Spinal cord (tissue), 10 donors: Measurements from ENCODE around the gene MEMO1. TPM values are rescaled to one million over a fixed set of nuclear protein-coding genes. Genes with fewer than 3 reads are reported as not detected.

ENCODE experiments used
- DNase-seq, 6 donors: peaks; one replicate each; pipeline versions ENCODE4 v3.0.0 to v3.0.0-alpha.2; 2013 to 2015; ENCODE audit warnings: low spot score in 6 of 6, low read depth in 4 of 6
- H3K27ac ChIP-seq: one replicate; pipeline ENCODE4 v1.5.1; 2013; ENCODE audit warnings: low read depth, low read length, control low read depth
- H3K27me3 ChIP-seq: one replicate; pipeline ENCODE4 v1.6.1; 2013; ENCODE audit warnings: low read length; ENCODE audit not compliant: control insufficient read depth, insufficient read depth
- H3K36me3 ChIP-seq: one replicate; pipeline ENCODE4 v1.6.1; 2013; ENCODE audit warnings: low read length; ENCODE audit not compliant: control insufficient read depth, insufficient read depth
- H3K4me1 ChIP-seq: one replicate; pipeline ENCODE4 v1.6.1; 2013; ENCODE audit warnings: low read length; ENCODE audit not compliant: control insufficient read depth, insufficient read depth
- H3K4me3 ChIP-seq: one replicate; pipeline ENCODE4 v1.5.1; 2013; ENCODE audit warnings: low read depth, low read length, control low read depth
- H3K9me3 ChIP-seq: one replicate; pipeline ENCODE4 v1.6.1; 2013; ENCODE audit warnings: low read length; ENCODE audit not compliant: control insufficient read depth, insufficient read depth
- WGBS: methylation state at CpG from one replicate; pipeline ENCODE4 v1.1.5; 2013; ENCODE audit warnings: missing lambda C conversion rate; ENCODE audit not compliant: insufficient coverage; 5-methylcytosine and 5-hydroxymethylcytosine counted together
- polyA plus RNA-seq, 2 donors: library from polyadenylated mRNA; unstranded; fragments of 120-200 nt; gene quantifications; one replicate each; pipeline ENCODE4 v1.2.1, GENCODE V29; 2013; ENCODE audit not compliant: insufficient read length in 2 of 2
- total RNA-seq, 2 donors: library from RNA; depleted of rRNA in 1 of 2; stranded (reverse); fragments of 120-200 nt in 1 of 2; fragments of >200 nt in 1 of 2; gene quantifications; one replicate each; pipeline versions ENCODE4 v1.2.3 to v1.2.4, GENCODE V29; 2013 to 2014
- donor health status: healthy.

Gene MEMO1
- total and polyA plus RNA-seq, 4 donors = 32.7 to 49.0 (median 45.1) TPM

- H3K27me3 ChIP-seq = no peaks in the 10 kb centered on the region
- H3K36me3 ChIP-seq = no peaks in the 10 kb centered on the region
- DNase-seq = no peak
- no peaks in the 10 kb centered on the region for H3K4me1 ChIP-seq
- 92% methylated on average over 1 of the region's 3 CpGs for WGBS
- no peak overlapping the region for H3K27ac ChIP-seq
- no peaks in the 10 kb centered on the region for H3K9me3 ChIP-seq
- H3K4me3 ChIP-seq = no peak overlapping the region
Measured at GRCh38 chr2:31986906-31987305, 23.9 kb downstream of the MEMO1 start.

- Histone ChIP-seq H3K9me3 (no peaks in the 10 kb centered on the region), H3K4me3 (no peak overlapping the region), H3K4me1 (no peaks in the 10 kb centered on the region), H3K27me3 (no peaks in the 10 kb centered on the region), H3K36me3 (no peaks in the 10 kb centered on the region), H3K27ac (no peak overlapping the region)
- DNase-seq = no peak
- WGBS = 100% methylated on average over 2 of the region's 5 CpGs
Measured at GRCh38 chr2:31983762-31984467, 26.9 kb downstream of the MEMO1 start.

- no peaks in the 10 kb centered on the region for H3K4me1 ChIP-seq
- no peaks in the 10 kb centered on the region for H3K36me3 ChIP-seq
- H3K9me3 ChIP-seq = no peaks in the 10 kb centered on the region
- H3K27ac ChIP-seq = no peak overlapping the region
- 93% methylated on average over 3 of the region's 6 CpGs for WGBS
- H3K4me3 ChIP-seq = no peak overlapping the region
- H3K27me3 ChIP-seq = no peaks in the 10 kb centered on the region
- DNase-seq = no peak
Measured at GRCh38 chr2:31980674-31981356, 30.0 kb downstream of the MEMO1 start.

- Histone ChIP-seq H3K27me3 (no peaks in the 10 kb centered on the region), H3K9me3 (no peaks in the 10 kb centered on the region), H3K27ac (no peak overlapping the region), H3K36me3 (no peaks in the 10 kb centered on the region), H3K4me3 (no peak overlapping the region), H3K4me1 (no peaks in the 10 kb centered on the region)
- 100% methylated on average over 2 of the region's 3 CpGs for WGBS
- no peak for DNase-seq
Measured at GRCh38 chr2:31979956-31980355, 30.9 kb downstream of the MEMO1 start.

GRCh38 chr2:31979018-31979417 lies 31.8 kb downstream of the MEMO1 start:
- Histone ChIP-seq H3K4me3 (no peak overlapping the region), H3K27ac (no peak overlapping the region), H3K4me1 (no peaks in the 10 kb centered on the region), H3K9me3 (no peaks in the 10 kb centered on the region), H3K27me3 (no peaks in the 10 kb centered on the region), H3K36me3 (no peaks in the 10 kb centered on the region)
- WGBS = no CpG with 5 or more reads among the region's 3 CpGs
- no peak for DNase-seq

- Histone ChIP-seq H3K27me3 (no peaks in the 10 kb centered on the region), H3K27ac (no peak overlapping the region), H3K36me3 (no peaks in the 10 kb centered on the region), H3K9me3 (no peaks in the 10 kb centered on the region), H3K4me1 (no peaks in the 10 kb centered on the region), H3K4me3 (no peak overlapping the region)
- no CpG with 5 or more reads among the region's 6 CpGs for WGBS
- DNase-seq = no peak
Measured at GRCh38 chr2:31978436-31978835, 32.4 kb downstream of the MEMO1 start.

GRCh38 chr2:31973665-31974064 lies 37.1 kb downstream of the MEMO1 start:
- Histone ChIP-seq H3K36me3 (no peaks in the 10 kb centered on the region), H3K4me1 (no peaks in the 10 kb centered on the region), H3K27me3 (no peaks in the 10 kb centered on the region), H3K27ac (no peak overlapping the region), H3K4me3 (no peak overlapping the region), H3K9me3 (no peaks in the 10 kb centered on the region)
- no peak for DNase-seq

GRCh38 chr2:31972059-31972458 lies 38.7 kb downstream of the MEMO1 start:
- WGBS = no CpG with 5 or more reads among the region's 2 CpGs
- H3K4me1 ChIP-seq = no peaks in the 10 kb centered on the region
- no peaks in the 10 kb centered on the region for H3K9me3 ChIP-seq
- no peaks in the 10 kb centered on the region for H3K27me3 ChIP-seq
- no peak overlapping the region for H3K27ac ChIP-seq
- no peaks in the 10 kb centered on the region for H3K36me3 ChIP-seq
- no peak overlapping the region for H3K4me3 ChIP-seq
- no peak for DNase-seq

GRCh38 chr2:31969178-31969577 lies 41.6 kb downstream of the MEMO1 start:
- WGBS = no CpG with 5 or more reads among the region's 4 CpGs
- no peak for DNase-seq
- no peaks in the 10 kb centered on the region for H3K4me1 ChIP-seq

GRCh38 chr2:31967790-31968189 lies 43.0 kb downstream of the MEMO1 start:
- Histone ChIP-seq H3K27ac (no peak overlapping the region), H3K4me3 (no peak overlapping the region), H3K4me1 (no peaks in the 10 kb centered on the region), H3K27me3 (no peaks in the 10 kb centered on the region), H3K36me3 (peaks cover 3% of the 10 kb centered on the region), H3K9me3 (no peaks in the 10 kb centered on the region)
- WGBS = no CpG with 5 or more reads among the region's 1 CpG
- DNase-seq = no peak

More at GRCh38 chr2:31969178-31969577, 41.6 kb downstream of the MEMO1 start:
- Histone ChIP-seq H3K27ac (no peak overlapping the region), H3K4me3 (no peak overlapping the region), H3K27me3 (no peaks in the 10 kb centered on the region), H3K9me3 (no peaks in the 10 kb centered on the region), H3K36me3 (peaks cover 3% of the 10 kb centered on the region)
